HL-60 (cell line): Measurements from ENCODE around the gene COL23A1.
A peak's percentile ranks its signal among the peaks of the same experiment; 100 is the strongest.

Experiments used
- DNase-seq, 2 experiments: peaks; one replicate each; pipeline ENCODE4 v3.0.0-alpha.2; 2010 to 2020; ENCODE audit warnings: low read depth in 1 of 2, low spot score in 1 of 2
- H3K27ac ChIP-seq: fragments of 250-450 bp; sonication (Bioruptor Pico); replicated peaks from 2 replicates; pipeline ENCODE4 v1.5.1; 2020; ENCODE audit warnings: mild to moderate bottlenecking, moderate library complexity
- H3K27me3 ChIP-seq: fragments of 250-450 bp; sonication (Bioruptor Pico); 2 replicates; pipeline ENCODE4 v1.5.1; 2021; ENCODE audit warnings: mild to moderate bottlenecking, moderate library complexity; ENCODE audit not compliant: insufficient read depth, poor library complexity, severe bottlenecking
- H3K4me3 ChIP-seq: replicated peaks from 2 replicates; pipeline ENCODE4 v1.5.1; 2011; ENCODE audit warnings: mild to moderate bottlenecking, control low read depth, low read length; ENCODE audit not compliant: insufficient read depth
- GABPA ChIP-seq: IDR thresholded peaks from 2 replicates; pipeline ENCODE4 v1.6.1; 2012; ENCODE audit warnings: low read depth
- POLR2AphosphoS5 ChIP-seq: IDR thresholded peaks from 2 replicates; pipeline ENCODE4 v1.6.1; 2012; ENCODE audit warnings: low read depth
- SPI1 ChIP-seq: IDR thresholded peaks from 2 replicates; pipeline ENCODE4 v1.6.1; 2012; ENCODE audit warnings: low read depth, mild to moderate bottlenecking, borderline replicate concordance
- TF ChIP-seq, protein P1 (sequence below): IDR thresholded peaks from 2 replicates; pipeline ENCODE4 v1.6.1; 2012; ENCODE audit warnings: low read depth; ENCODE audit not compliant: insufficient replicate concordance
- TF ChIP-seq, protein P2 (sequence below): IDR thresholded peaks from one replicate; pipeline ENCODE4 v1.5.1; 2011; ENCODE audit warnings: low read length, control low read depth, inconsistent platforms; ENCODE audit not compliant: insufficient read depth

Gene COL23A1

GRCh38 chr5:178437386-178438075 is 152.7 kb downstream of the COL23A1 start:
- TF ChIP-seq POLR2AphosphoS5 (no peak), GABPA (no peak), SPI1 (no peak)
- TF ChIP-seq, protein P1, sequence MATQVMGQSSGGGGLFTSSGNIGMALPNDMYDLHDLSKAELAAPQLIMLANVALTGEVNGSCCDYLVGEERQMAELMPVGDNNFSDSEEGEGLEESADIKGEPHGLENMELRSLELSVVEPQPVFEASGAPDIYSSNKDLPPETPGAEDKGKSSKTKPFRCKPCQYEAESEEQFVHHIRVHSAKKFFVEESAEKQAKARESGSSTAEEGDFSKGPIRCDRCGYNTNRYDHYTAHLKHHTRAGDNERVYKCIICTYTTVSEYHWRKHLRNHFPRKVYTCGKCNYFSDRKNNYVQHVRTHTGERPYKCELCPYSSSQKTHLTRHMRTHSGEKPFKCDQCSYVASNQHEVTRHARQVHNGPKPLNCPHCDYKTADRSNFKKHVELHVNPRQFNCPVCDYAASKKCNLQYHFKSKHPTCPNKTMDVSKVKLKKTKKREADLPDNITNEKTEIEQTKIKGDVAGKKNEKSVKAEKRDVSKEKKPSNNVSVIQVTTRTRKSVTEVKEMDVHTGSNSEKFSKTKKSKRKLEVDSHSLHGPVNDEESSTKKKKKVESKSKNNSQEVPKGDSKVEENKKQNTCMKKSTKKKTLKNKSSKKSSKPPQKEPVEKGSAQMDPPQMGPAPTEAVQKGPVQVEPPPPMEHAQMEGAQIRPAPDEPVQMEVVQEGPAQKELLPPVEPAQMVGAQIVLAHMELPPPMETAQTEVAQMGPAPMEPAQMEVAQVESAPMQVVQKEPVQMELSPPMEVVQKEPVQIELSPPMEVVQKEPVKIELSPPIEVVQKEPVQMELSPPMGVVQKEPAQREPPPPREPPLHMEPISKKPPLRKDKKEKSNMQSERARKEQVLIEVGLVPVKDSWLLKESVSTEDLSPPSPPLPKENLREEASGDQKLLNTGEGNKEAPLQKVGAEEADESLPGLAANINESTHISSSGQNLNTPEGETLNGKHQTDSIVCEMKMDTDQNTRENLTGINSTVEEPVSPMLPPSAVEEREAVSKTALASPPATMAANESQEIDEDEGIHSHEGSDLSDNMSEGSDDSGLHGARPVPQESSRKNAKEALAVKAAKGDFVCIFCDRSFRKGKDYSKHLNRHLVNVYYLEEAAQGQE = no peak
- TF ChIP-seq, protein P2, sequence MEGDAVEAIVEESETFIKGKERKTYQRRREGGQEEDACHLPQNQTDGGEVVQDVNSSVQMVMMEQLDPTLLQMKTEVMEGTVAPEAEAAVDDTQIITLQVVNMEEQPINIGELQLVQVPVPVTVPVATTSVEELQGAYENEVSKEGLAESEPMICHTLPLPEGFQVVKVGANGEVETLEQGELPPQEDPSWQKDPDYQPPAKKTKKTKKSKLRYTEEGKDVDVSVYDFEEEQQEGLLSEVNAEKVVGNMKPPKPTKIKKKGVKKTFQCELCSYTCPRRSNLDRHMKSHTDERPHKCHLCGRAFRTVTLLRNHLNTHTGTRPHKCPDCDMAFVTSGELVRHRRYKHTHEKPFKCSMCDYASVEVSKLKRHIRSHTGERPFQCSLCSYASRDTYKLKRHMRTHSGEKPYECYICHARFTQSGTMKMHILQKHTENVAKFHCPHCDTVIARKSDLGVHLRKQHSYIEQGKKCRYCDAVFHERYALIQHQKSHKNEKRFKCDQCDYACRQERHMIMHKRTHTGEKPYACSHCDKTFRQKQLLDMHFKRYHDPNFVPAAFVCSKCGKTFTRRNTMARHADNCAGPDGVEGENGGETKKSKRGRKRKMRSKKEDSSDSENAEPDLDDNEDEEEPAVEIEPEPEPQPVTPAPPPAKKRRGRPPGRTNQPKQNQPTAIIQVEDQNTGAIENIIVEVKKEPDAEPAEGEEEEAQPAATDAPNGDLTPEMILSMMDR = no peak
- Histone ChIP-seq H3K27me3 (no peaks in the 10 kb centered on the region), H3K27ac (no peak overlapping the region), H3K4me3 (no peak overlapping the region)
- DNase-seq = no peak

- TF ChIP-seq SPI1 (no peak), GABPA (no peak), POLR2AphosphoS5 (0 out of 2 replicates have a peak, but pooled peaks have one; percentile 12)
- Histone ChIP-seq H3K27me3 (no peaks in the 10 kb centered on the region), H3K4me3 (no peak overlapping the region), H3K27ac (no peak overlapping the region)
- DNase-seq = no peak
Measured at GRCh38 chr5:178436326-178436940, 153.8 kb downstream of the COL23A1 start.

DNA sequence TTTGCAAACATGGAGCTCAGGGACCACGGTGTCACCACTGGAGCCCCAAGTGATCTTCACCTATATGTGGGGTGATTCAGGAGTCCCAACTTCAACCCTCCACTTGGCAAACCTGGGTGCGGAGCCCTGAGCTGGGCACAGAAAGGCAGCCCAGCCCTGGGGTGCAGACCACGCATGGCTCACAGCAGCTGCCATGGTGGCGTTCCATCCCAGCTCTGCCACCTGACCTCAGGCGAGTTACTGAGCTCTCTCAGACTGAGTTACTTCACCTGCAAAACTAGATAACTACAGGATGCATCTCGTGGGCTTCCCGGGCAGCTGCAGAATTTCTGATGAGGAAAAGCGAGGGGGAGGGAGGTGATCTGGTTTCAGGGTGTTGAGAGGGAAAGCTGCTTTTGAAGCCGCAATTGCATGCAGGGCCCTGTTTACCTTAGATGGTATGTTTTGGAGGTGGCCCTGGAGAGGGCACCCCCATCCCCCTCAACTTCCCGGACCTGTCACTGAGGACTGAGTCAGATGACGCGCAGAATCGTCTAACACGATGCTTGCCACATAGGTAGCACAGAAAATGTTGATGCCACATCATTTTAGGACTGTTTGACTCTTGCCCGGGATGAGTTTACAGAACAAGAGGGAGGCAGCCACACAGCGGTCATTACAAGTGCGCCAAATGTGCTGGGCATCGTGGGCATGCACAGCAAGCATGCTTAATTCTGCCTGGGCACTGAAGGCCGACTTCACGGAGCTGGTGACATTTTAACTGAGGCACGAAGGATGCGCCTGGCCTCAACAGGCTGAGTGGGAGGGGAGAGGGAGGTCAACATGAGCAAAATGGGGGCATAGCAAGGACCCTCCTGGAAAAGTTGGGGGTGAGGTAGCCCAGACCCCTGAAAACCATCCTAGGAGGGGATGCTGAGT is 154.6 kb downstream of the COL23A1 start:
- Histone ChIP-seq H3K4me3 (no peak overlapping the region), H3K27ac (no peak overlapping the region)
- TF ChIP-seq GABPA = no peak
- TF ChIP-seq, protein P1 = no peak
- no peak for TF ChIP-seq POLR2AphosphoS5
- no peak for TF ChIP-seq SPI1
- TF ChIP-seq, protein P2 = no peak

DNA sequence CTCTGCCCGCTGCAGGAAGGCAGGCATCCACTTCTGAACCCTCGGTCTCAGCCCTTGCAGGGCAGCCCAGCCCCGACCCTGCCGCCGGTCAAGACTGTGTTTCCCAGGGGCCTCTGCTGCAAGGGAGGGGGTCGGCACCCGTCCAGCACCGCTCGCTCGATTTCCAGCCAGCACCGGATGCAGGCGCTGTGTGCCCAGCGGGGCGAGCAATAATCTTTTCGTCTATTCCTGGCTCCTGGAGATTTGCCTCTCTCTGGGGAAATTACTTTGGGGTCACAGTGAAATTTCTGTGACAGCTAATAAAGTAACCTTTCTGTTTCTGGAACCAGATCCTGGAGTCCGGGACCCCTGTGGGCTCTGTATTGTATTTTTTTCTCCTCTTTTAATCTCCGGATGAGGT is 155.3 kb downstream of the COL23A1 start:
- no peak for DNase-seq
- no peak overlapping the region for H3K4me3 ChIP-seq
- no peak overlapping the region for H3K27ac ChIP-seq
- TF ChIP-seq, protein P2 = no peak
- TF ChIP-seq GABPA (no peak), SPI1 (no peak), POLR2AphosphoS5 (no peak)
- TF ChIP-seq, protein P1 = no peak
- no peaks in the 10 kb centered on the region for H3K27me3 ChIP-seq

More for the DNA sequence above, 154.6 kb downstream of the COL23A1 start:
- no peak for DNase-seq
- H3K27me3 ChIP-seq = no peaks in the 10 kb centered on the region
